ENCODE measurements around the gene GTSE1. TPM values are rescaled to one million over a fixed set of nuclear protein-coding genes. Genes with fewer than 3 reads are reported as not detected.
A peak's percentile ranks its signal among the peaks of the same experiment; 100 is the strongest.

GTSE1 gene
- total and polyA plus RNA-seq, 5 experiments from 2014 or later = 0.30 to 0.68 TPM; not detected in 3

GRCh38 chr22:46361826-46362202, 65.1 kb downstream of the GTSE1 start:
- no peak overlapping the region for H3K27ac Mint-ChIP-seq
- ATAC-seq (no peak), DNase-seq (no peak)
- peaks cover 0 to 8% (median 5%) of the 10 kb centered on the region in 3 donors for H3K36me3 Mint-ChIP-seq
- H3K4me1 Mint-ChIP-seq = peaks cover 0 to 4% (median 3%) of the 10 kb centered on the region in 4 donors
- POLR2A ChIA-PET = interaction anchor here (0.6 kb wide), 1 partner anchor 62 kb away, joined by 3 read pairs; no protein-coding TSS in a partner anchor
- H3K27me3 Mint-ChIP-seq = no peaks in the 10 kb centered on the region
- peaks cover 0 to 13% (median 6%) of the 10 kb centered on the region in 9 donors for H3K9me3 Mint-ChIP-seq
- no peak overlapping the region for H3K4me3 Mint-ChIP-seq

GRCh38 chr22:46362203-46362933, 65.7 kb downstream of the GTSE1 start:
- POLR2A ChIA-PET = interaction anchor here (0.6 kb wide), 1 partner anchor 61 kb away, joined by 3 read pairs; no protein-coding TSS in a partner anchor
- Mint-ChIP-seq H3K27me3 (no peaks in the 10 kb centered on the region), H3K9me3 (peaks cover 0 to 13% (median 6%) of the 10 kb centered on the region in 9 donors), H3K4me3 (no peak overlapping the region), H3K27ac (peak overlapping the region in 2 of 10 donors; percentile 19 to 34), H3K36me3 (peaks cover 0 to 5% (median 5%) of the 10 kb centered on the region in 3 donors), H3K4me1 (peaks cover 0 to 4% (median 3%) of the 10 kb centered on the region in 4 donors)
- no peak for DNase-seq
- no peak for ATAC-seq

GRCh38 chr22:46362934-46363515, 66.4 kb downstream of the GTSE1 start:
- Mint-ChIP-seq H3K36me3 (peaks cover 0 to 5% (median 2%) of the 10 kb centered on the region in 3 donors), H3K4me1 (peaks cover 0 to 8% (median 5%) of the 10 kb centered on the region in 4 donors), H3K27me3 (peaks cover 0 to 4% (median 0%) of the 10 kb centered on the region in 5 donors), H3K27ac (no peak overlapping the region), H3K4me3 (no peak overlapping the region), H3K9me3 (peaks cover 0 to 13% (median 6%) of the 10 kb centered on the region in 9 donors)
- ATAC-seq (no peak), DNase-seq (no peak)
- POLR2A ChIA-PET = no interaction called here

- Mint-ChIP-seq H3K4me3 (no peak overlapping the region), H3K27me3 (peaks cover 0 to 7% (median 0%) of the 10 kb centered on the region in 5 donors), H3K36me3 (peaks cover 0 to 5% (median 2%) of the 10 kb centered on the region in 3 donors), H3K4me1 (peaks cover 0 to 8% (median 5%) of the 10 kb centered on the region in 4 donors), H3K27ac (peak overlapping the region in 1 of 10 donors; percentile 59), H3K9me3 (peaks cover 0 to 13% (median 6%) of the 10 kb centered on the region in 9 donors)
- ATAC-seq (no peak), DNase-seq (no peak)
- POLR2A ChIA-PET = no interaction called here
These were observed 67.1 kb downstream of the GTSE1 start for GRCh38 chr22:46363611-46364321.

GRCh38 chr22:46364341-46365165, 67.9 kb downstream of the GTSE1 start:
- Mint-ChIP-seq H3K4me1 (peaks cover 2 to 8% (median 6%) of the 10 kb centered on the region in 4 donors), H3K27me3 (peaks cover 0 to 7% (median 0%) of the 10 kb centered on the region in 5 donors), H3K9me3 (peaks cover 0 to 13% (median 6%) of the 10 kb centered on the region in 9 donors), H3K27ac (no peak overlapping the region), H3K36me3 (peaks cover 0 to 5% (median 2%) of the 10 kb centered on the region in 3 donors), H3K4me3 (no peak overlapping the region)
- ATAC-seq (no peak), DNase-seq (no peak)
- POLR2A ChIA-PET = no interaction called here

- Mint-ChIP-seq H3K27ac (no peak overlapping the region), H3K4me3 (no peak overlapping the region), H3K4me1 (peaks cover 4 to 12% (median 11%) of the 10 kb centered on the region in 4 donors), H3K9me3 (peaks cover 0 to 9% (median 4%) of the 10 kb centered on the region in 9 donors), H3K36me3 (peaks cover 0 to 5% (median 2%) of the 10 kb centered on the region in 3 donors), H3K27me3 (peaks cover 0 to 7% (median 0%) of the 10 kb centered on the region in 5 donors)
- no peak for ATAC-seq
- POLR2A ChIA-PET = no interaction called here
- no peak for DNase-seq
These were observed 68.5 kb downstream of the GTSE1 start for GRCh38 chr22:46365166-46365624.

GRCh38 chr22:46366327-46366731, 69.7 kb downstream of the GTSE1 start:
- peak overlapping the region in 2 of 10 donors; percentile 77 to 85 for H3K4me3 Mint-ChIP-seq
- peaks cover 0 to 4% (median 0%) of the 10 kb centered on the region in 9 donors for H3K9me3 Mint-ChIP-seq
- peak overlapping the region in 1 of 10 donors; percentile 3 for H3K27ac Mint-ChIP-seq
- no peaks in the 10 kb centered on the region for H3K36me3 Mint-ChIP-seq
- H3K27me3 Mint-ChIP-seq = peaks cover 0 to 9% (median under 1%) of the 10 kb centered on the region in 5 donors
- ATAC-seq = no peak
- POLR2A ChIA-PET = no interaction called here
- no peak for DNase-seq
- peaks cover 10 to 23% (median 22%) of the 10 kb centered on the region in 4 donors for H3K4me1 Mint-ChIP-seq

GRCh38 chr22:46366801-46367706, 70.4 kb downstream of the GTSE1 start:
- Mint-ChIP-seq H3K4me3 (peak overlapping the region in 6 of 10 donors; percentile 15 to 85 (median 54)), H3K27ac (peak overlapping the region in 4 of 10 donors; percentile 8 to 82 (median 46)), H3K27me3 (peaks cover 0 to 13% (median 8%) of the 10 kb centered on the region in 5 donors), H3K9me3 (peaks cover 0 to 4% (median 0%) of the 10 kb centered on the region in 9 donors), H3K4me1 (peaks cover 14 to 29% (median 29%) of the 10 kb centered on the region in 4 donors), H3K36me3 (no peaks in the 10 kb centered on the region)
- DNase-seq (peak in 3 of 10 donors; percentile 7 to 49 (median 27)), ATAC-seq (peak in 1 of 2 donors; percentile 9)
- POLR2A ChIA-PET = no interaction called here

- Mint-ChIP-seq H3K36me3 (no peaks in the 10 kb centered on the region), H3K9me3 (no peaks in the 10 kb centered on the region), H3K4me3 (peak overlapping the region in 5 of 10 donors; percentile 19 to 85 (median 67)), H3K27me3 (peaks cover 0 to 13% (median 8%) of the 10 kb centered on the region in 5 donors), H3K27ac (peak overlapping the region in 4 of 10 donors; percentile 8 to 81 (median 11)), H3K4me1 (peaks cover 15 to 36% (median 30%) of the 10 kb centered on the region in 4 donors)
- ATAC-seq (peak; percentile 73 to 87), DNase-seq (peak; percentile 34 to 81 (median 66))
- POLR2A ChIA-PET = no interaction called here
These were observed 71.1 kb downstream of the GTSE1 start for GRCh38 chr22:46367707-46368191.

GRCh38 chr22:46368422-46368821, 71.8 kb downstream of the GTSE1 start:
- Mint-ChIP-seq H3K27ac (peak overlapping the region in 1 of 10 donors; percentile 6), H3K36me3 (no peaks in the 10 kb centered on the region), H3K4me1 (peaks cover 17 to 41% (median 34%) of the 10 kb centered on the region in 4 donors), H3K9me3 (no peaks in the 10 kb centered on the region), H3K27me3 (peaks cover 0 to 13% (median 8%) of the 10 kb centered on the region in 5 donors), H3K4me3 (peak overlapping the region in 1 of 10 donors; percentile 19)
- no peak for ATAC-seq
- DNase-seq = no peak
- POLR2A ChIA-PET = no interaction called here
